ENCODE results near the gene GPX6.

DNA sequence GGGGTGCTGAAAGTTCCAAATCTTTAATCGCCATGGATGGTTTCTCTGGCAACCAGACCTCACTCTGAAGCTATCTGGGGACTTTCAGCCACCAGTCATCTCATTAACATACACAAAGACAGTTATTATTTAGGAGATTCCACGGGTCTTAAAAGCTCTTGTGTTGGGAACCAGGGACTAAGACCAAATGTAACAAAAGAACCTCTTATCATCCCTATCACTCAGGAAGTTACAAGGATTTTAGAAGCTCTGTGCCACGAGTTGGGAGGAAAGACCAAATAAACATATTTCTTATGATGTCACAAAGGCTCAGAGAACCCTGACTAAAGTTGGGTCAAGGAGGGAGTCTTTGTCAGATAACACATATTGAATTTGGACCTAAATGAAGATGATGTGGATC lies 17.7 kb downstream of the GPX6 start:
- TF ChIP-seq CTCF (IDR thresholded peaks at IDR 0.05) (no peak), POLR2AphosphoS5 (IDR thresholded peaks at IDR 0.05; ENCODE audit: low read depth, low read length) (no peak), REST (IDR thresholded peaks at IDR 0.05; ENCODE audit: insufficient read depth in 1 of 2, low read depth in 2 of 2, low read length in 1 of 2) (no peak)

All from Panc1 (cell line).